CD4-positive, alpha-beta T cell treated with Interleukin-2 at 100 ng/mL for 4 hours (primary cell): ENCODE results near the gene SORBS2.
"Not testable (repeated sequence)": the region's sequence is repeated elsewhere in the genome, so short reads cannot be mapped to it uniquely, and the experiment has no call there.

Source experiments
- DNase-seq: peaks from one replicate; pipeline ENCODE4 v3.0.0-alpha.2; 2020; ENCODE audit warnings: low spot score

SORBS2 gene, protein sequence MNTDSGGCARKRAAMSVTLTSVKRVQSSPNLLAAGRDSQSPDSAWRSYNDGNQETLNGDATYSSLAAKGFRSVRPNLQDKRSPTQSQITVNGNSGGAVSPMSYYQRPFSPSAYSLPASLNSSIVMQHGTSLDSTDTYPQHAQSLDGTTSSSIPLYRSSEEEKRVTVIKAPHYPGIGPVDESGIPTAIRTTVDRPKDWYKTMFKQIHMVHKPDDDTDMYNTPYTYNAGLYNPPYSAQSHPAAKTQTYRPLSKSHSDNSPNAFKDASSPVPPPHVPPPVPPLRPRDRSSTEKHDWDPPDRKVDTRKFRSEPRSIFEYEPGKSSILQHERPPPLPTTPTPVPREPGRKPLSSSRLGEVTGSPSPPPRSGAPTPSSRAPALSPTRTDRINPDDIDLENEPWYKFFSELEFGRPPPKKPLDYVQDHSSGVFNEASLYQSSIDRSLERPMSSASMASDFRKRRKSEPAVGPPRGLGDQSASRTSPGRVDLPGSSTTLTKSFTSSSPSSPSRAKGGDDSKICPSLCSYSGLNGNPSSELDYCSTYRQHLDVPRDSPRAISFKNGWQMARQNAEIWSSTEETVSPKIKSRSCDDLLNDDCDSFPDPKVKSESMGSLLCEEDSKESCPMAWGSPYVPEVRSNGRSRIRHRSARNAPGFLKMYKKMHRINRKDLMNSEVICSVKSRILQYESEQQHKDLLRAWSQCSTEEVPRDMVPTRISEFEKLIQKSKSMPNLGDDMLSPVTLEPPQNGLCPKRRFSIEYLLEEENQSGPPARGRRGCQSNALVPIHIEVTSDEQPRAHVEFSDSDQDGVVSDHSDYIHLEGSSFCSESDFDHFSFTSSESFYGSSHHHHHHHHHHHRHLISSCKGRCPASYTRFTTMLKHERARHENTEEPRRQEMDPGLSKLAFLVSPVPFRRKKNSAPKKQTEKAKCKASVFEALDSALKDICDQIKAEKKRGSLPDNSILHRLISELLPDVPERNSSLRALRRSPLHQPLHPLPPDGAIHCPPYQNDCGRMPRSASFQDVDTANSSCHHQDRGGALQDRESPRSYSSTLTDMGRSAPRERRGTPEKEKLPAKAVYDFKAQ (N-terminal part only)

DNA sequence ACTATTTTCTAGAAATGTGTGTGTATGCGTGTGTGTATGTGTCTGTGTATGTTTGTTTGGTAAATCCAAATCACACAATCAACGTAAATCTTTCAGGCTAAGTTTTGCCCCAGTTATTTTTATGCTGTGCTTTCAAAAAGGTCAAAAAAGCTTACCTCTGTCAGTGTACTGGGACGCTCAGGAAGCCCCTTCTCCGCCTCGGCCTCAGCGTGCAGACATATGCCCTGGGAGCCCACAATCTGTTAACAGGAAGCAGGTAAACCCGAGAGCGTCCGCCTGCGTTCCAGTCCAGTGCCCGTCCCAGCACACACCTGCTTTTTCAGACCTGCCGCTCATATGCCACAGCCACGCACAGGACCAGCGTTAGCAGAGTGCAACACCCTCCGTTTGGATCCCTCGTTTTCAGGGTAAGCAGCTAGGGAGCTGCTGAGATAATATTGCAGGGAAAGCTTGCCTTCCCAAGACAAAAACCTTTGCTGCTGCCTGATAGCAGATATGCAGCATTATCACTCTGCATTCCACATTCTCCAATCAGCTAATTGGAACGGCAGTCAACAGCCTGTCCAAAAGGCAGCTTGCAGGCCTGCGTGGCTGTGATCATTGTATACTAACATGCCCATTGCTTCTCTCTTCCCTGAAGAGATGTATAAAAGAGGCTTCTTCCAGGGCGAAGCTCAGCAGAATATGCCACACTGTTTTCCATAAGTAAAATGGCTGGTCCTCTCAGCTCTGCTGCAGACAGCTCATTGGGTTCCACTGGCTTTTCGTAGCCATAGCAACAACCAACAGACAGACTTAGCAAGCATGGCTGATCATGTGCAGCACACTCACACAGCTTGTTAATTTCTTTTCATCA, at the start of gene SORBS2:
Gene SORBS2, minus strand, starts transcription at position 686 of the 856 bp plus-strand sequence. CDS start 121,623 bp downstream, outside the sequence.
- DNase-seq = no peak

DNA sequence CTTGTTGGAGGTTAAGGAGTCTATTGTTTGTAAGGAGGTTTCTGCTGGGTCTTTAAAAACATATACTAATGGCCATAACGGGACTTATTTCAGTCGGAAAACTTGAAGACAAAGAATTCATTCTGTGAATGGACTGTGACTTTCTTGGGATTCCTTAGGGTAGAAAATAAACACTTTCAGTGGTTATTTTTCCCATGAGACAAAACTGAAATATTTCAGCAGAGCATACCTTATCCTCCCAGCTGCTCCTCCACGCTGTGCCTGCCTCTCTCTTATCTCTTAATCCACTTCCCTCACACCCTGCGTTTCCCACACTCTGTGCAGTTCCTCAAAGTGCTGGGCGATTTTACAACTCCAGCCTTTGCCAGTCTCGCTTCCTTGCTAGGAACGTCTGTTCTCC, 47.1 kb upstream of the SORBS2 start:
- no peak for DNase-seq

GRCh38 chr4:185857561-185857960, 45.6 kb upstream of the SORBS2 start:
- DNase-seq = not testable (repeated sequence)

- DNase-seq = no peak
Measured at GRCh38 chr4:185853841-185854240, 41.8 kb upstream of the SORBS2 start.

- DNase-seq = no peak
Measured at GRCh38 chr4:185852961-185853360, 41.0 kb upstream of the SORBS2 start.

DNA sequence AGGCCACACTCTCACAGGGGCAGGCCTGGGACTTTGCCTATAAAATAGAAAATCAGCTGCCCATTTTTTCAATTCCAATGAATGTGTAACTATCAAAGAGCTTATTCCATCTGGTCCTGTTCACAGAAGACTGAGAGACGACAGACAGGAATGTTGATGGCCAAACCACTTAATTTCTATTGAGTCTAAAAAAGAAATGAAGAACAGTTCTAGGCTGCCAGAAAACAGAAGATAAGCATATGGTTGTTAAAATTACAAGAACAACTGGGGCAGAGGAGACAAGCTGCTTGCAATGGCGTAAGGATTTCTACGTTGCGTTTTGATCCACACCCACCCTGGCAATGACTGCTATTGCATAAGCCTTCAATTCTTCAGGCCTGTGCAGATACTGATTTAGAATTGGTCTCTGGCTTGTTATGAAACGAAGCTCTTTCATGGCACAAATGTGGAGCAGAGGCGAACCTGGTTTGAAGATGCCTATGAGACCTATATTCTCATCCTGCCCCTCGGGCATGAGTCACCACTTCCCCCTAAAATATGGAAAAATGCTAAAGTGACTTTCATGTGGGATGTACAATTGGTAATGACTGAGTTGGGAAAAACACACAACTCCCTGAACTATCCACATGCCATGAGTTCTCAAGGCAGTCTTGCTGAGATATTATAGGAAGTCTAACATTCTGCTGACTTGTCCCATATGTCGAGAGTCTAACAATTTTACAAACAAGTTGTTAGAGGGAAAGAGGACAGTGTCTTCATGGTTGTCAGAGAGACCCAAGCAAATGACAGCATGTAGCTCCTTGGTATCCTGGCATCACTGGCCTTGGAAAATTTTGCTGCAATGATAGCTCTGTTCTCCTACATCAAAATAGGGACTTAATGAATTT, 37.9 kb upstream of the SORBS2 start:
- DNase-seq = no peak

- no peak for DNase-seq
Measured at GRCh38 chr4:185847352-185848097, 35.5 kb upstream of the SORBS2 start.

DNA sequence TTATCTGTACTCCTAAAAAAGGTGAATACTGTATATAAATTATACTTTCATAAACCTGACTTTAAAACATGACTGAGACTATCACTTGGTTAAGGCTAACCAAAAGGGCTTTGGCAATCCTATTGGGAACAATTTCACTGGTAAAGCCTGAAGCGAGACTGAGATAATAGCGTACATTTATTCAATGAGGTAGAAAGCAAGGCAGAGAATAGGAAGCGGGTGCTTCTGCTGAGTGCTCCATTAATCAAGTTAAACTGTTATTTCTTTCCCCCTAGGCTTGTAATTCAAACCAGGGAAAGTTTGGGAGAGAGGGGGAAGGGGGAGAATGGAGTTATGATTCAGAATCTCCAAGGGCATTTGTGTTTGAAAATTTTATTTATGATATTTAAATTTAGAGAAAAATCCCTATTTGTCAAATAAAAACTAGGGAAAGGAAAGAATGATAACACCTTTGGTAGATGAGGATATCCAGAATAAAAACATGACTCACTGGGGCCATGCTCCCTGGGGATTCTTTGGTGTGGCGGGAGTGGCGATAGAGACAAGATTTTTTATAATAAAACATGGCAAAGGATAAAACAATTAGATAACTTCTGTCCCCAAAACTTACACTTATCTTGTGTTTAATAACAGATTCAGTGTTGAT, 34.6 kb upstream of the SORBS2 start:
- no peak for DNase-seq

DNA sequence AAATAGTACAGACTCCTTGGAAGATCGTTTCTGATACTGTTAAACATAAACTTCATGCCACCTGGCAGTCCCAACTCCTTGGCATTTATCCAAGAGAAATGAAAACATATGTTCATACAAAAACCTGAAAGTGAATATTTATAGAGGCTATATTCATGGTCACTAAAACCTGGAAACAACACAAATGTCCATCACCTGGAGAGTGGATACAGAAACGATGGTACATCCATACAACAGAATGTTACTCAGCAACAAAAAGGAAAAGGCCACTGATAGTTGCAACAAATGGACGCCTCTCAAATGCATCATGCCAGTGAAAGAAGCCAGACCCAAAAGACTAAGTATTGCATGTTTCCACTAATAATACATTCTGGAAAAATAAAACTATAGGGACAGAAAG, 34.0 kb upstream of the SORBS2 start:
- DNase-seq = no peak

GRCh38 chr4:185841451-185841850, 29.5 kb upstream of the SORBS2 start:
- no peak for DNase-seq

- no peak for DNase-seq
Measured at GRCh38 chr4:185840953-185841352, 29.0 kb upstream of the SORBS2 start.

- no peak for DNase-seq
Measured at GRCh38 chr4:185840201-185840600, 28.2 kb upstream of the SORBS2 start.

DNA sequence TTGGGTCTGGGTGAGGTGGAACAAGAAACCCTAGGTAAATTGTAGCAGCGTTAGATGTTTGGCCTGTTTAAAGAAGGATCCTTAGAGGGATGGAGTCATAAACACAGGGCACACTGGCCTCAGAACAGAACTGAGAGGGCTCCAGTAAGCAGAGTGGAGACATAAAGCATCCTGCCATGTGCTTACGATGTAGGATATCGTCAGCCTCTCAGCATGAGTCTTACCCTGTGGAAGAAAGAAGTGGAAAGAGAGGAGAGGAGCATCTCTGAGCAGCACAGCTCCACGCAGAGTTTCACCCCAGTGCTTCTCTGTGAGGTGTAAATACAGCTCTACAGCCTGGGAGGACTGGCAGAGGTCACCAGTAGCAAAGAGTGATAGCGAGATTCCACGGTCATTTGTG, 27.8 kb upstream of the SORBS2 start:
- no peak for DNase-seq

GRCh38 chr4:185839194-185839712, 27.3 kb upstream of the SORBS2 start:
- DNase-seq = no peak

DNA sequence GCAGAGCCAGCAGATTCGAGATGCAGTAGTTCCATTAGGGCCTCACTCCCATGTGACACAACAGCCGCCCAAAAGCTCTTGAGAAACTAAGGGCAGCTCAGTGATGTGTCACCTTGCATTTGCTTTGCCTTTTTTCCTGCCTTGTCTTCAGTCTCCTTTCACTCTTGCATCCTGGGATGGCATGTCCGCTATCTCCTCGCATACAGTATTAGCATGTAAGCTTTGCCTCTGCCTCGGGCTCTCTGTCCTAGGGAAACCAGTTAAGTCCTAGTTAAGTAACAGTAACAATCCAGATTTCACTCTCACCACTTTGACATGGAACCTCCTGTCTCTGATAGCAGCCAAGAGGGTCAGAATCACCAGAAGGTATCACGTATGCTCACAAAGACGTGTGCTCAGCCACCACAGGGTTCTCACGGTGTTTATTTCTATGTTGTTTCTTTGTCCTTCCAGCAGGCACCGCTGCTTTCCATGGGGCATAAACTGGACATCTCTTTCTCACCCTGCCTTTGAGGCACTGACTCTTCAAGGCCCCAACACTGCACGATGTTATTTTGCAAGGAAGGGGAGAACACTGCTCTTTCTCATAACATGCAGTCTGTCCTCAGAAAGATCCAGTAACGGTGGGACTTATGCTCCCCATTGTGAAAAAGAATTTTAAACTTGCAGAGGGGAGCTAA, 26.7 kb upstream of the SORBS2 start:
- no peak for DNase-seq

DNA sequence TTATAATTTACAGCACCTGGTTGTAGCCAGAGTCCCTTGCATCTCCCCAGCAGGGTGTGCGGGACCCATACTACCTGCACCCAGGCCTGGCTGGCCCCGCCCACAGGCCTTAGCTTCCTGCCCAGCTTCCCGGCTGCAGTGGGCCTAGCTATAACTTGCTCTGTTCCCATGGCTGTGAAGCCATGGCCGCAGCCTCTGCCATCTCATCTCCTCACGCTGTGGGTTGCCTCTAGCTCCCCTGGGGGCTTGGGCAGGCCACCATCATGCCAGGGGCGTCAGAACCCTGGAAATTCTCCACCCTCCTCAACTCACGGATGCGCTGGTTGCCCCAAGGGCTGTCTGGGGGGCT, 26.1 kb upstream of the SORBS2 start:
- no peak for DNase-seq

DNA sequence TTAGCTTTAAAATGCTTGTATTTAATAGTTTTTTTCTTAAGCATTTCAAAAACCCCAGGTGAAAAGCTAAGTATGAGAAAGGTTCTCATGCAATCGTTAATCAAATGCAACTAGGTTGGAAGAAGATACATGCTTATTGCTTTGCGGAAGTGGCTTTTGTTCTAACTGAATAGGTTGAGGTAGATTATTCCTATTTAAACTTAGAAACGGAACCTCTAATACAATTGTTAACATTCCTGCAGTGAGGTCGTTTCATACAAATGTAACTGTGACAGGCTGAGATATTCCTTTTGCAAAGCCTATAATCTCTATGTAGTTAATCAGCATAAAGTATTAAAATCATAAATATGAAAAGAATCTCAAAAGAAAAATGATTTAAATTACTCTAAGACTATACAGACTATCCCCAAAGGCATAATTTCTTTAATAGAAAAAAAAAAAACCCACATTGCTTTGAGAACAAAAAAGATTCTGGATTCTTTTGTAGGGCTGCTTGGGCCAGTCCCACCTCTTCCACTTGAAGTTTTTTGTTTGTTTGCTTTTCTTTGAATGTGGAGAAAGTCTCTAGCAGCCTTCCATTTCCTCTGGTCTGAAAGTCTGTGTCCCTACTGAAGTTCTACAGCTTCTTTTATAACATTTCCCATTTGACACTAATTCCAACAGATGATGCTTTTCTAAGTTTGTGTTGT, 25.6 kb upstream of the SORBS2 start:
- no peak for DNase-seq
